ENCODE measurements around the gene ANKRD1.
"Not testable (repeated sequence)": the region's sequence is repeated elsewhere in the genome, so short reads cannot be mapped to it uniquely, and the experiment has no call there.

Gene ANKRD1

DNA sequence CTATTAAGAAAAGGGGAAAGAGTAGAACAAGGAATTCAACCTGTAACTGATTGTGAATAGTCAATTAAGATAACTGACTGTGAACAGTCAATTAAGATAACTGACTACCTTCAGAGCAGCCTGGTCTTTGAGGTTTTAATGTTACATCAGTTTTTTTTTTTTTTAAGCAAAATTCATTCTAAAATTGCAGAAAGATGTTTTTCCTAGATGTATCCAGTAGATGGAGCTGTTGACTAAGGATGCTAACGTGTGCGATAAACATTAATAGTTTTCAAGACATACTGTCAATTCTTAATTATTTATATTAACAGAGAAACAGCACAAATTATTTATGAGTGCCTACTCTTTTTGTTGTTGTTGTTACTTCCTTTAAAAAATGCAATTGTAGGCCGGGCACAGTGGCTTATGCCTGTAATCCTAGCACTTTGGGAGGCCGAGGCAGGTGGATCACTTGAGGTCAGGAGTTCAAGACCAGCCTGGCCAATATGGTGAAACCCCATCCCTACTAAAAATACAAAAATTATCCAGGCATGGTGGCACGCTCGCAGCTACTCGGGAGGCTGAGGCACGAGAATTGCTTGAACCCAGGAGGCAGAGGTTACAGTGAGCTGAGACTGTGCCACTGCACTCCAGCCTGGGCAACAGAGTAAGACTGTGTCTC is 40.7 kb downstream of the ANKRD1 start:
- H3K4me3 ChIP-seq (ENCODE audit: low read depth, low read length); H3K27me3 ChIP-seq (replicated peaks); DNase-seq; H3K27ac ChIP-seq; in situ Hi-C loops (cut with HindIII; ENCODE audit: low pct_ligation_motif_present, low sequenced_read_pairs): not testable (repeated sequence)
- H3K36me3 ChIP-seq (replicated peaks), result peaks cover 17% of the 10 kb centered on the region
- TF ChIP-seq, protein P1, sequence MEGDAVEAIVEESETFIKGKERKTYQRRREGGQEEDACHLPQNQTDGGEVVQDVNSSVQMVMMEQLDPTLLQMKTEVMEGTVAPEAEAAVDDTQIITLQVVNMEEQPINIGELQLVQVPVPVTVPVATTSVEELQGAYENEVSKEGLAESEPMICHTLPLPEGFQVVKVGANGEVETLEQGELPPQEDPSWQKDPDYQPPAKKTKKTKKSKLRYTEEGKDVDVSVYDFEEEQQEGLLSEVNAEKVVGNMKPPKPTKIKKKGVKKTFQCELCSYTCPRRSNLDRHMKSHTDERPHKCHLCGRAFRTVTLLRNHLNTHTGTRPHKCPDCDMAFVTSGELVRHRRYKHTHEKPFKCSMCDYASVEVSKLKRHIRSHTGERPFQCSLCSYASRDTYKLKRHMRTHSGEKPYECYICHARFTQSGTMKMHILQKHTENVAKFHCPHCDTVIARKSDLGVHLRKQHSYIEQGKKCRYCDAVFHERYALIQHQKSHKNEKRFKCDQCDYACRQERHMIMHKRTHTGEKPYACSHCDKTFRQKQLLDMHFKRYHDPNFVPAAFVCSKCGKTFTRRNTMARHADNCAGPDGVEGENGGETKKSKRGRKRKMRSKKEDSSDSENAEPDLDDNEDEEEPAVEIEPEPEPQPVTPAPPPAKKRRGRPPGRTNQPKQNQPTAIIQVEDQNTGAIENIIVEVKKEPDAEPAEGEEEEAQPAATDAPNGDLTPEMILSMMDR (IDR thresholded peaks at IDR 0.05; ENCODE audit: low read depth, low read length, missing control alignments), result peak; percentile 38

DNA sequence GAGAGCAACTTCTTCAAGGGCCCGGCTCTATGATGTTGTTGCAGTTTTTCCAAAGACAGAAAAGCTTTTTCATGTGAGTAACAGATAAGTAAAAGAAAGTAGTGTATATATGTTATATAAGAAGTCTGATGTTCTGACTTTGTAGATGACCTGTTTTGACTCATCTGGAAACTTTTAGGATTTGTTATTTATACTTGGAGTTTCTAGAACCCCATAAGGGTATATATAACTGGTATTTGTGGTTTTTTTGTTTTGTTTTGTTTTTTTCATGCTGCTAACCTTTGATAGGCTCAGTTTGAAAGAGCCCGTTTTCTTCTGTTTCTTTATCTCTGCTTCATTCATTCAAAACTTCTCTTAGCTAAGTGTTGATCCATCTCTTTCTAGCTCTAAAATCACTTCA is 41.8 kb downstream of the ANKRD1 start:
- Histone ChIP-seq H3K36me3 (replicated peaks) (peaks cover 17% of the 10 kb centered on the region), H3K27ac (no peak overlapping the region), H3K4me3 (ENCODE audit: low read depth, low read length) (no peak overlapping the region), H3K27me3 (replicated peaks) (no peaks in the 10 kb centered on the region)
- DNase-seq, result no peak
- TF ChIP-seq, protein P1 (IDR thresholded peaks at IDR 0.05; ENCODE audit: low read depth, low read length, missing control alignments), result no peak
- in situ Hi-C loops (cut with HindIII; ENCODE audit: low pct_ligation_motif_present, low sequenced_read_pairs), result no loop called here

DNA sequence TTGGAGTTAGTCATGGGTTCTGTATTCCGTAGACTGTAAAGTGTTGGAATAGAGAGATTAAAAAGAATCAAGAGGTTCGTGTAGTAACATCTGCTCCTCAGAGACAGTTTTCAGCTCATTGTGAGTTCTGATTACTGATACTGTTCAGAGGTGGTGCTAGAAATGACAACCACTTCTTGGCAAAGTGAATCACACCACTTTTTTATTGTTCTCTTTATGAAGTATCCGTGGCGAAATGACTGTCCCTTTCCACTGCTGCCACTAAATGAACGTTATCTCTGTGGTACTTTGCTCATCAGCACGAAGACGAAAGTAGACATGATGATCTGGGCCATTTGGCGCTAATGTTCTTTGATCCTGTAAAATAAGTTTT is 48.3 kb downstream of the ANKRD1 start:
- TF ChIP-seq, protein P1 (IDR thresholded peaks at IDR 0.05; ENCODE audit: low read depth, low read length, missing control alignments), result no peak
- H3K27me3 ChIP-seq (replicated peaks), result no peaks in the 10 kb centered on the region
- H3K4me3 ChIP-seq (ENCODE audit: low read depth, low read length), result peak overlapping the region; percentile 95
- in situ Hi-C loops (cut with HindIII; ENCODE audit: low pct_ligation_motif_present, low sequenced_read_pairs), result loop anchor here (25.0 kb wide), 1 partner anchor 110 kb away; no protein-coding TSS in a partner anchor
- H3K27ac ChIP-seq, result no peak overlapping the region
- peaks cover 8% of the 10 kb centered on the region for H3K36me3 ChIP-seq (replicated peaks)
- no peak for DNase-seq

DNA sequence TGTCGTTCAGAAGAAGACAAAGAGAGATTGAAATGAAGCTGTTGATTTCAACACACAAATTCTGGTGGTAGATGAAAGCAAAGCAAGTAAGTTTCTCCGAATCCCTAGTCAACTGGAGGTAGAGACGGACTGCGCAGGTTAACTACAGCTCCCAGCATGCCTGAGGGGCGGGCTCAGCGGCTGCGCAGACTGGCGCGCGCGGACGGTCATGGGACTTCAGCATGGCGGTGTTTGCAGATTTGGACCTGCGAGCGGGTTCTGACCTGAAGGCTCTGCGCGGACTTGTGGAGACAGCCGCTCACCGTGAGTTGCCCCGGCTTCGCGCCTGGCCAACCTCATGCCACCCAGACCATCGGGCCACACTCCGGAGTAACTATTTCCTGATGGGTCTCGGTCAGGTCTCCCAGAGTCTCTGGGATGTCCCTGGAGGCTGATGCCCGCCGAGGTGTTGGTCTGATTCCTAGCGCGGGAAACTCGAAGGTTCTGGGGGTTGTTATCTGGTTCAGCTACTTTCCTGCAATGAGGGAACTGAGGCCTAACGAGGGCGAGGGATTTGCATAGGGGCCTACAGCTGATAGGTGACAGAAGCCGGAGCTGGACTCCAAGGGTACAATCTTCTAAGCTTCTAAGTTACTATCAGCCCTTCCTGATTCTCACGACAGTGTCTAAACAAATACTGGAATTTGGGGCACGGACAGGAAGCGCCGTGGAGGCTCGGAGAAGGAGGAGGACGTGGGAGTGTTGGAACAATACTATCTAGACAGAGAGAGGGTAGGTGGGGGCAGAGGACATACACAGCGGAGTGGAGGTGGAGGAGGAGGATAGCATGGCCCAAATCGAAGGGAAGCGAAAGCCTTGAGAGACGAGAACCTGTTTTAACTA is 48.9 kb downstream of the ANKRD1 start, which contains the start of gene RPP30:
TSS of gene RPP30 (plus strand) at position 209 of the 882 bp plus-strand sequence. CDS start at position 222, 13 bp downstream.
- Histone ChIP-seq H3K4me3 (ENCODE audit: low read depth, low read length) (peak within 1 kb of the TSS; percentile 95), H3K27me3 (replicated peaks) (no peaks in the 10 kb centered on the region), H3K27ac (peak within 1 kb of the TSS; percentile 42), H3K36me3 (replicated peaks) (peaks cover 8% of the 10 kb centered on the region)
- peak; percentile 83 for DNase-seq
- in situ Hi-C loops (cut with HindIII; ENCODE audit: low pct_ligation_motif_present, low sequenced_read_pairs), result loop anchor here (25.0 kb wide), 1 partner anchor 110 kb away; no protein-coding TSS in a partner anchor
- TF ChIP-seq, protein P1 (IDR thresholded peaks at IDR 0.05; ENCODE audit: low read depth, low read length, missing control alignments), result no peak

DNA sequence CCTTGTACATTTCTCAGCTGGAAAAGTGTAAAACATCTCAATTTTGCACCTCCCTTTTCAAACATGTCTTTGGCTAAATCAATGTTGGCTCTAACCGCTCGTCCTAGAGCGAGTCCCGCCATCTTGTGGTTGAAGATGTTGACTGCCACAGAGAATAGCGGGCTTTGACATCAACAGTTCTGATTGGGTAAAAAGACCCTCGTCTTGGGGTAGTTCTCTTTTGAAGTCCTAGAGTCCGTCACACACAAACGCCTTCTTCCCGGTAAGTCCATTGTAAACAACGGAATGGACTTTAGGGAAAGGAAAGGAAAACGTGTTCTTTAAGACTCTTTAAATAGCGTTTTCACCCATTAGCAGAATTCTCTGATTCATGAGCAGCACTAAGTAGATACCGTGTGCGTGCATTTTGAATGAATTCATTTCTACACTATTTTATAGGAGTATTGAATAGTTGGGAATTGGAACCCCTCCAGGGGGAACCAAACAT is 49.6 kb downstream of the ANKRD1 start:
- H3K27me3 ChIP-seq (replicated peaks), result no peaks in the 10 kb centered on the region
- in situ Hi-C loops (cut with HindIII; ENCODE audit: low pct_ligation_motif_present, low sequenced_read_pairs), result loop anchor here (25.0 kb wide), 1 partner anchor 109 kb away; no protein-coding TSS in a partner anchor
- TF ChIP-seq, protein P1 (IDR thresholded peaks at IDR 0.05; ENCODE audit: low read depth, low read length, missing control alignments), result peak; percentile 77
- peak overlapping the region; percentile 95 for H3K4me3 ChIP-seq (ENCODE audit: low read depth, low read length)
- DNase-seq, result peak; percentile 83
- H3K36me3 ChIP-seq (replicated peaks), result peaks cover 4% of the 10 kb centered on the region
- H3K27ac ChIP-seq, result peak overlapping the region; percentile 42

Measured in brain microvascular endothelial cell (primary cell).